ENCODE data around the gene SLC6A6. TPM values are rescaled to one million over a fixed set of nuclear protein-coding genes. Genes with fewer than 3 reads are reported as not detected.

The SLC6A6 gene
- total and polyA plus RNA-seq, 2 donors from 2014 or later = 7.1 to 64.0 TPM

- Histone ChIP-seq H3K36me3 (ENCODE audit: control insufficient read depth in 2 of 3, insufficient read depth in 3 of 3, low read length in 3 of 3) (no peaks in the 10 kb centered on the region), H3K9ac (ENCODE audit: low read length in 3 of 3) (no peak overlapping the region), H3K4me1 (ENCODE audit: control insufficient read depth in 2 of 3, insufficient read depth in 2 of 3, low read depth in 1 of 3, low read length in 3 of 3) (peaks cover 0 to 21% (median 12%) of the 10 kb centered on the region in 3 donors), H3K9me3 (ENCODE audit: control insufficient read depth in 2 of 3, insufficient read depth in 1 of 3, low read length in 3 of 3) (no peaks in the 10 kb centered on the region), H3K4me3 (ENCODE audit: low read length in 3 of 3) (no peak overlapping the region), H3K27me3 (ENCODE audit: control insufficient read depth, insufficient read depth, low read length) (no peaks in the 10 kb centered on the region), H3K27ac (ENCODE audit: low read depth in 2 of 2, low read length in 2 of 2) (no peak overlapping the region)
- TF ChIP-seq CTCF (IDR thresholded peaks at IDR 0.05; ENCODE audit: borderline replicate concordance, extremely low read depth, insufficient read depth) = no peak
- intact Hi-C loops (cut with DNase I) = no loop called here
- no peak for FAIRE-seq
- DNase-seq = no peak
Measured at GRCh38 chr3:14423963-14424362, 21.6 kb downstream of the SLC6A6 start.

- FAIRE-seq = no peak
- no peak for TF ChIP-seq CTCF (IDR thresholded peaks at IDR 0.05; ENCODE audit: borderline replicate concordance, extremely low read depth, insufficient read depth)
- Histone ChIP-seq H3K4me1 (ENCODE audit: control insufficient read depth in 2 of 3, insufficient read depth in 2 of 3, low read depth in 1 of 3, low read length in 3 of 3) (peaks cover 0 to 26% (median 11%) of the 10 kb centered on the region in 3 donors), H3K9ac (ENCODE audit: low read length in 3 of 3) (no peak overlapping the region), H3K36me3 (ENCODE audit: control insufficient read depth in 2 of 3, insufficient read depth in 3 of 3, low read length in 3 of 3) (no peaks in the 10 kb centered on the region), H3K9me3 (ENCODE audit: control insufficient read depth in 2 of 3, insufficient read depth in 1 of 3, low read length in 3 of 3) (no peaks in the 10 kb centered on the region), H3K27me3 (ENCODE audit: control insufficient read depth, insufficient read depth, low read length) (no peaks in the 10 kb centered on the region), H3K27ac (ENCODE audit: low read depth in 2 of 2, low read length in 2 of 2) (no peak overlapping the region), H3K4me3 (ENCODE audit: low read length in 3 of 3) (no peak overlapping the region)
- DNase-seq = peak in 1 of 5 donors; percentile 32
- intact Hi-C loops (cut with DNase I) = no loop called here
Measured at GRCh38 chr3:14424711-14425580, 22.5 kb downstream of the SLC6A6 start.

GRCh38 chr3:14425581-14426304 is 23.3 kb downstream of the SLC6A6 start:
- no peak for TF ChIP-seq CTCF (IDR thresholded peaks at IDR 0.05; ENCODE audit: borderline replicate concordance, extremely low read depth, insufficient read depth)
- Histone ChIP-seq H3K9me3 (ENCODE audit: control insufficient read depth in 2 of 3, insufficient read depth in 1 of 3, low read length in 3 of 3) (no peaks in the 10 kb centered on the region), H3K9ac (ENCODE audit: low read length in 3 of 3) (no peak overlapping the region), H3K27ac (ENCODE audit: low read depth in 2 of 2, low read length in 2 of 2) (no peak overlapping the region), H3K4me1 (ENCODE audit: control insufficient read depth in 2 of 3, insufficient read depth in 2 of 3, low read depth in 1 of 3, low read length in 3 of 3) (peaks cover 0 to 33% (median 16%) of the 10 kb centered on the region in 3 donors), H3K36me3 (ENCODE audit: control insufficient read depth in 2 of 3, insufficient read depth in 3 of 3, low read length in 3 of 3) (no peaks in the 10 kb centered on the region), H3K27me3 (ENCODE audit: control insufficient read depth, insufficient read depth, low read length) (no peaks in the 10 kb centered on the region), H3K4me3 (ENCODE audit: low read length in 3 of 3) (no peak overlapping the region)
- no peak for FAIRE-seq
- peak in 1 of 5 donors; percentile 47 for DNase-seq
- intact Hi-C loops (cut with DNase I) = no loop called here

Data from kidney (tissue), 14 donors.